Breast epithelium (tissue), 4 donors: ENCODE results near the gene SLCO4A1. TPM values are rescaled to one million over a fixed set of nuclear protein-coding genes. Genes with fewer than 3 reads are reported as not detected.

ENCODE experiments used
- DNase-seq, 2 donors: peaks; one replicate each; pipeline ENCODE4 v3.0.0-alpha.2; 2019; ENCODE audit warnings: low spot score in 2 of 2
- H3K27ac ChIP-seq, 2 donors: fragments of 200-600 bp; sonication (generic) in 1 of 2; one replicate each; pipeline ENCODE4 v1.5.1; 2016 to 2019; ENCODE audit warnings: mild to moderate bottlenecking in 1 of 2
- H3K27me3 ChIP-seq, 2 donors: fragments of 200-600 bp; sonication (generic) in 1 of 2; one replicate each; pipeline versions ENCODE4 v1.5.1 to v1.6.0; 2017 to 2019; ENCODE audit warnings: control low read depth in 1 of 2, mild to moderate bottlenecking in 1 of 2
- H3K36me3 ChIP-seq: fragments of 200-600 bp; one replicate; pipeline ENCODE4 v1.5.1; 2019
- H3K4me1 ChIP-seq, 2 donors: fragments of 200-600 bp; sonication (generic); one replicate each; pipeline ENCODE4 v1.5.1; 2016 to 2019; ENCODE audit warnings: control low read depth in 1 of 2
- H3K4me3 ChIP-seq, 3 donors: fragments of 200-600 bp; sonication (generic); 1 replicate in 2 of 3; 2 replicates in 1 of 3; pipeline ENCODE4 v1.5.1; 2016 to 2019; ENCODE audit warnings: mild to moderate bottlenecking in 3 of 3, moderate library complexity in 2 of 3
- H3K9me3 ChIP-seq, 2 donors: fragments of 200-600 bp; sonication (generic) in 1 of 2; one replicate each; pipeline ENCODE4 v1.5.1; 2016 to 2019; ENCODE audit warnings: control low read depth in 1 of 2
- POLR2A ChIP-seq: fragments of 450-650 bp; IDR thresholded peaks from one replicate; pipeline ENCODE4 v1.6.1; 2016; ENCODE audit warnings: antibody characterized with exemption, mild to moderate bottlenecking, moderate library complexity
- POLR2AphosphoS5 ChIP-seq, 3 donors: sonication (generic); formaldehyde crosslinking; IDR thresholded peaks; one replicate each; pipeline ENCODE4 v1.6.1; 2017; ENCODE audit warnings: antibody characterized with exemption in 3 of 3
- intact Hi-C: fragments of 100-400 bp; cut with DNase I; formaldehyde crosslinking; loops from one replicate; pipeline ENCODE4 v1.15.1; 2023; ENCODE audit warnings: low total_unique reads
- total RNA-seq, 3 donors: library from RNA; depleted of rRNA; stranded (reverse); fragments of >200 nt; gene quantifications; one replicate each; pipeline ENCODE4 v1.1.0, GENCODE V29; 2016
- TF ChIP-seq, protein P1 (sequence below), 3 donors: fragments of 450-650 bp; IDR thresholded peaks; one replicate each; pipeline ENCODE4 v1.5.1; 2016 to 2017; ENCODE audit warnings: antibody characterized with exemption in 3 of 3, mild to moderate bottlenecking in 3 of 3, moderate library complexity in 3 of 3

Gene SLCO4A1
- total RNA-seq, 3 donors from 2014 or later: 8.8 to 26.5 (median 15.4) TPM

DNA sequence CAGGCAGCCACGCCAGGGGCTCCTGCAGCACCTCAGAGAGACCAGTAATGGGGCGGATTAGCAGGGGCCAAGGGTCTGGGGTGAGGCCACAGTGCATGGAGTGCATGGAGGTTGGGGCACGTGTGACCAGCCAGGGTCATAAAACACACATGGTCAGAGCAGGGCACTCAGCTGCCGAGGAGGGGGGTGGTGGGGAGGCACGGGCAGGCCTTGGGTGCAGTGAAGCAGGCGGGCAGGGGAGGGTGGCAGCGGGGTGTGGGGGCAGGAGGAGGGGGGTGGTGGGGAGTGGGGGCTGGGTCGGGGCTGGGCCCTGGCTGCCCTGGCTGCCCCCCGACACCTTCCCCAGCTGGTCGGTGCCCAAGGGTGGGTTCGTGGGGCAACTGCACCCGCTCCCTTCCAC lies 42.7 kb downstream of the SLCO4A1 start:
- no peaks in the 10 kb centered on the region for H3K4me1 ChIP-seq
- no peak overlapping the region for H3K27ac ChIP-seq
- H3K36me3 ChIP-seq: no peaks in the 10 kb centered on the region
- H3K27me3 ChIP-seq: peaks cover 4 to 33% of the 10 kb centered on the region in 2 donors
- no peak for DNase-seq
- H3K4me3 ChIP-seq: no peak overlapping the region
- intact Hi-C loops: no loop called here
- TF ChIP-seq POLR2AphosphoS5 (IDR thresholded peaks at IDR 0.05) (no peak), POLR2A (no peak)
- TF ChIP-seq, protein P1, sequence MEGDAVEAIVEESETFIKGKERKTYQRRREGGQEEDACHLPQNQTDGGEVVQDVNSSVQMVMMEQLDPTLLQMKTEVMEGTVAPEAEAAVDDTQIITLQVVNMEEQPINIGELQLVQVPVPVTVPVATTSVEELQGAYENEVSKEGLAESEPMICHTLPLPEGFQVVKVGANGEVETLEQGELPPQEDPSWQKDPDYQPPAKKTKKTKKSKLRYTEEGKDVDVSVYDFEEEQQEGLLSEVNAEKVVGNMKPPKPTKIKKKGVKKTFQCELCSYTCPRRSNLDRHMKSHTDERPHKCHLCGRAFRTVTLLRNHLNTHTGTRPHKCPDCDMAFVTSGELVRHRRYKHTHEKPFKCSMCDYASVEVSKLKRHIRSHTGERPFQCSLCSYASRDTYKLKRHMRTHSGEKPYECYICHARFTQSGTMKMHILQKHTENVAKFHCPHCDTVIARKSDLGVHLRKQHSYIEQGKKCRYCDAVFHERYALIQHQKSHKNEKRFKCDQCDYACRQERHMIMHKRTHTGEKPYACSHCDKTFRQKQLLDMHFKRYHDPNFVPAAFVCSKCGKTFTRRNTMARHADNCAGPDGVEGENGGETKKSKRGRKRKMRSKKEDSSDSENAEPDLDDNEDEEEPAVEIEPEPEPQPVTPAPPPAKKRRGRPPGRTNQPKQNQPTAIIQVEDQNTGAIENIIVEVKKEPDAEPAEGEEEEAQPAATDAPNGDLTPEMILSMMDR (IDR thresholded peaks at IDR 0.05): no peak
- H3K9me3 ChIP-seq: peaks cover 0 to 4% of the 10 kb centered on the region in 2 donors

DNA sequence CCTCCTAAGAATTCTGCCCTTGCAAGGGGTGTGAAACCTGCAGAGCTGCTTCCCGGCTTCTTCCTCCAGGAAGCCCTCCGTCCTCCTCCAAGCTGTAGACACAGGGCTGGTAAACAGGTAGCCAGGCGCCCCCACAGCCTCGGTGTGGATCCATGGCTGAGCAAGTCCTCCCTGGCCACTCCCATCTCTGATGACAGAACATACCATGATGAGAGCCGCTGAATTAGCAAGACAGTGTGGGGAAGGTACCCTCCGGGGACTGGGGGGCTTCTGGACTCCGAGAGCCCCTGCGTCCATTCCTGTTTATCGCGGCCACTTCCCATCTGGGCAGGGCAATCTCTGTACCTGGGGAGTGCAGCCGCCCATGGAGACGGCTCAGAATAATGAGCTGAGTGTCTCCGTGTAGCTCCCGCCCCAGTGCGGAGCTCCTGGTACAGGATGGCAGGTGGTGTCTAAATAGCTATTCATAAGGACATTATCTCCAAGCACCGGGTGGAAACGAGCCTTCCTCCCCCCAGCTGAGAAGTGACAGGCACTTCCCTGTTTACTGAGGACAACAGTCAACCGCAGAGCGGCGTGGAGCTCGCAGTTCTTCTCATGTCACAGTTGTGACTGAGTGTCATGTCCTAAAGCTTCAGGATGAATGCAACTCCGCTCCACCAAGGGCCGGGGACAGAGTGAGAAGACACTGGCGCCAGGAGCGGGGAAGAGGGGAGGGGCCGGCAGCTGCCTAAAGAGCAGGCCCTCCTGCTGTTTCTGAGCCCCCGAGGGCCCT lies 43.7 kb downstream of the SLCO4A1 start:
- intact Hi-C loops: no loop called here
- TF ChIP-seq, protein P1 (IDR thresholded peaks at IDR 0.05): no peak
- TF ChIP-seq POLR2A: no peak
- TF ChIP-seq POLR2AphosphoS5 (IDR thresholded peaks at IDR 0.05): no peak
- Histone ChIP-seq H3K4me3 (no peak overlapping the region), H3K27me3 (peaks cover 4 to 33% of the 10 kb centered on the region in 2 donors), H3K27ac (no peak overlapping the region), H3K9me3 (no peaks in the 10 kb centered on the region), H3K4me1 (no peaks in the 10 kb centered on the region), H3K36me3 (no peaks in the 10 kb centered on the region)
- DNase-seq: no peak

- H3K4me1 ChIP-seq: no peaks in the 10 kb centered on the region
- no peaks in the 10 kb centered on the region for H3K36me3 ChIP-seq
- H3K9me3 ChIP-seq: no peaks in the 10 kb centered on the region
- TF ChIP-seq POLR2A: no peak
- TF ChIP-seq, protein P1 (IDR thresholded peaks at IDR 0.05): no peak
- no peak for TF ChIP-seq POLR2AphosphoS5 (IDR thresholded peaks at IDR 0.05)
- H3K27me3 ChIP-seq: peaks cover 4 to 35% of the 10 kb centered on the region in 2 donors
- intact Hi-C loops: no loop called here
- H3K4me3 ChIP-seq: no peak overlapping the region
- no peak overlapping the region for H3K27ac ChIP-seq
- no peak for DNase-seq
Measured at GRCh38 chr20:62686869-62687830, 44.8 kb downstream of the SLCO4A1 start.

GRCh38 chr20:62688083-62688482 lies 45.8 kb downstream of the SLCO4A1 start:
- no peak overlapping the region for H3K27ac ChIP-seq
- no peaks in the 10 kb centered on the region for H3K9me3 ChIP-seq
- intact Hi-C loops: no loop called here
- H3K27me3 ChIP-seq: peaks cover 4 to 32% of the 10 kb centered on the region in 2 donors
- no peaks in the 10 kb centered on the region for H3K4me1 ChIP-seq
- no peaks in the 10 kb centered on the region for H3K36me3 ChIP-seq
- no peak overlapping the region for H3K4me3 ChIP-seq
- DNase-seq: no peak
- TF ChIP-seq, protein P1 (IDR thresholded peaks at IDR 0.05): no peak
- TF ChIP-seq POLR2A: no peak
- TF ChIP-seq POLR2AphosphoS5 (IDR thresholded peaks at IDR 0.05): no peak
